Osteocyte (in vitro differentiated cells): ENCODE measurements around the gene GSE1. TPM values are rescaled to one million over a fixed set of nuclear protein-coding genes. Genes with fewer than 3 reads are reported as not detected.

Source experiments
- DNase-seq: peaks from one replicate; pipeline ENCODE4 v3.0.0; 2021; ENCODE audit warnings: mixed read lengths; ENCODE audit not compliant: unreplicated experiment; ENCODE audit errors: extremely low spot score
- H3K27ac Mint-ChIP-seq: one replicate; pipeline ENCODE4 v1.8.0; 2021; ENCODE audit warnings: mild to moderate bottlenecking, mixed read lengths; ENCODE audit not compliant: unreplicated experiment
- H3K27me3 Mint-ChIP-seq: one replicate; pipeline ENCODE4 v1.8.0; 2021; ENCODE audit warnings: mixed read lengths; ENCODE audit not compliant: unreplicated experiment
- H3K36me3 Mint-ChIP-seq: one replicate; pipeline ENCODE4 v1.8.0; 2021; ENCODE audit warnings: mixed read lengths; ENCODE audit not compliant: unreplicated experiment
- H3K4me1 Mint-ChIP-seq: one replicate; pipeline ENCODE4 v1.8.0; 2021; ENCODE audit warnings: mixed read lengths; ENCODE audit not compliant: unreplicated experiment
- H3K4me3 Mint-ChIP-seq: one replicate; pipeline ENCODE4 v1.8.0; 2021; ENCODE audit warnings: mild to moderate bottlenecking, moderate library complexity, mixed read lengths; ENCODE audit not compliant: unreplicated experiment
- H3K9me3 Mint-ChIP-seq: one replicate; pipeline ENCODE4 v1.8.0; 2021; ENCODE audit warnings: mixed read lengths; ENCODE audit not compliant: unreplicated experiment
- CTCF ChIP-seq: fragments of 200-600 bp; sonication (generic); IDR thresholded peaks from 2 replicates; pipeline ENCODE4 v1.5.0; 2021; ENCODE audit warnings: antibody characterized with exemption, mild to moderate bottlenecking, moderate library complexity
- total RNA-seq: library from RNA; stranded (reverse); gene quantifications from 2 replicates; pipeline ENCODE4 v1.2.1, GENCODE V29; 2021

Gene GSE1
- total RNA-seq, 1 donor from 2014 or later, result 64.1 TPM

DNA sequence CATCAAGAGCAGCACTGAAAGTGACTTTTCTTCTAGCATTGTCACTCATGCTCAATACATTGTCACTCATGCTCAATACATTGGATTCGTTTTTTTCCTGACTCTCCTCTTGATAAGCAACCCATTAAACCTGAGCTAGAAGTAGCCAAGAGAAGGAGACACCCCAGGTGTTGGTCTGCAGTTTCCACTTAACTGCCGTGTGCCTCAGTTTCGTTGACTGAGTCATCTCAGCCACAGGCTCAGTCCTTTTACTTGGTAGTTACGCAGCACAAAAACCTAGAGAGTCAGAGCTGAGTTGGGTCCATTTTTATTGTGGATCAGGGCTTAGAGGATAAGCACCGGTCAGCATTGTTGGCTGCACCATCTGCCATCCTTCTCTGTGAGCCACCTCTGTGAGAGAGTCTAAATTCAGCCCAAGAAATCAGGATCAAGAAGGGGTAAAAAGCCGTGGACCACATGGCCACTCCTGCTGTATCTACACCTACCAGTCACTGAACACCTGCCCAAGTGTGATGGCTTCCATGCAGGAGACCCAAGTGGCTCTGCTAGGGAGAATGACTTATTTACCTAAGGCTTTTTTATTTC is 64.4 kb downstream of the GSE1 start:
- TF ChIP-seq CTCF, result no peak
- Mint-ChIP-seq H3K4me3 (no peak overlapping the region), H3K27ac (no peak overlapping the region), H3K9me3 (no peaks in the 10 kb centered on the region), H3K4me1 (no peaks in the 10 kb centered on the region), H3K36me3 (peaks cover 28% of the 10 kb centered on the region), H3K27me3 (no peaks in the 10 kb centered on the region)
- no peak for DNase-seq

DNA sequence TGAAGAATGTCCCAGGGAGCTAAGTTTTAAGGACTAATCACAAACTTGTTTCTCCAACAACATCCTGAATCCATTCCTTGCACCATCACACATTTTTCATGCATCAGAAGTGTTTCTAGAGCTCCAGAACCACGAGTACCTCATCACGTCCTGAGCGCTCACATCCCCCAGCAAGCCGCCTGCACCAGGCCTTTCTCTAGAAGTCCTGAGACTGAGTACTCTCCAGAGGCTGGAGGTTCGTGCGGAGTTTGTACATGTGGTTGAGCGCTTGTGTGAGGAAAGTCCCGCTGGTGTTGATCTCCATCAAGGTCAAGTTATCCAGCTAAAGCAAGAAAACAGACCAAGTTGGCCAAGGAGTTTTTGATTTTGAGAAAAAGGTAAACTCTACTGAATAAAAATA is 64.9 kb downstream of the GSE1 start:
- Mint-ChIP-seq H3K4me3 (no peak overlapping the region), H3K9me3 (no peaks in the 10 kb centered on the region), H3K36me3 (peaks cover 24% of the 10 kb centered on the region), H3K4me1 (no peaks in the 10 kb centered on the region), H3K27ac (no peak overlapping the region), H3K27me3 (no peaks in the 10 kb centered on the region)
- no peak for TF ChIP-seq CTCF
- no peak for DNase-seq

DNA sequence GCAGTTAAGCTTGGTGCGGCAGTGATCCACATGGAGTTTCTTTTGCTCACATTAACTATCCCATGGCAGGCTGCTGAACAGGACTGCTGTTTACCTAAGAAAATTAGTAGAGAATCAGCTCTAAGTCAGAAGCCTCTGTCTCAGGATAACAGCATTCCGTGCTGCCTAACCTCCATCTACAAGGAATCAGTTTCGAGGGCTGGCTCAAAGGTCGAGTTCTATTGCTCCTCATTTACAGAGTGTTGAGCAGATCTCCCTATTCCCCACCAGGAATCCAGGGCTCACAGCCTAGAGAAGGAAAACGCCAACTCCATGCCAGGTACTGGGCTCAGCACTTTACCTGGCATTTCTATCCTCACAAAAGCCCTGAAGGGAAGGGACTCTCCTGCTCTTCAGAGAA is 65.7 kb downstream of the GSE1 start:
- H3K27ac Mint-ChIP-seq, result no peak overlapping the region
- H3K4me3 Mint-ChIP-seq, result no peak overlapping the region
- no peaks in the 10 kb centered on the region for H3K9me3 Mint-ChIP-seq
- no peaks in the 10 kb centered on the region for H3K27me3 Mint-ChIP-seq
- H3K36me3 Mint-ChIP-seq, result peaks cover 22% of the 10 kb centered on the region
- DNase-seq, result no peak
- H3K4me1 Mint-ChIP-seq, result no peaks in the 10 kb centered on the region
- no peak for TF ChIP-seq CTCF

DNA sequence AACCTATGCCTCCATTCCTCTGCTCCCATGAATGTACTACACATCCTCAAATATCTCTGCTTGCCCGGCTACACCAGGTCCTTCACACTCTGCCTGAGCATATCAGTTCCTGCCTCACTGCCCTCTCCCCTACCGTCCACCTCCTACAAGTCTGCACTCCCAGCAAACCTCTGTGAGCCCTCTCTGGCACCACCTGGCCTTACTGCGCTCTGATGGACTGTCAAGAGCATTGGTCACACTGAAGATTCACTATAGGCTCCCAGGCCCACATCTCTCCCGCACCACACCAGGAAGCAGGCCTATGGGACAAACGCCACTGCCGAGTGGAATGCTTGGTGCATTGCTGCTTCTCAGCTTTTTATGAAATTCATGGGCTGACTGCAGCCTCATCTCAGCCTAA is 66.7 kb downstream of the GSE1 start:
- no peaks in the 10 kb centered on the region for H3K9me3 Mint-ChIP-seq
- TF ChIP-seq CTCF, result no peak

GRCh38 chr16:85680352-85680944 is 67.3 kb downstream of the GSE1 start:
- TF ChIP-seq CTCF, result no peak
- Mint-ChIP-seq H3K36me3 (peaks cover 9% of the 10 kb centered on the region), H3K9me3 (no peaks in the 10 kb centered on the region), H3K27me3 (no peaks in the 10 kb centered on the region), H3K4me1 (no peaks in the 10 kb centered on the region), H3K27ac (peak overlapping the region; percentile 19), H3K4me3 (no peak overlapping the region)
- no peak for DNase-seq

More for the DNA sequence above, 66.7 kb downstream of the GSE1 start:
- Mint-ChIP-seq H3K27me3 (no peaks in the 10 kb centered on the region), H3K27ac (no peak overlapping the region), H3K4me1 (no peaks in the 10 kb centered on the region), H3K36me3 (peaks cover 13% of the 10 kb centered on the region), H3K4me3 (no peak overlapping the region)
- DNase-seq, result no peak
